ENCODE data around the gene LSAMP.

LSAMP gene

GRCh38 chr3:115999613-116000012 lies 445.7 kb downstream of the LSAMP start:
- DNase-seq: no peak

- DNase-seq: no peak
These were observed 446.2 kb downstream of the LSAMP start for GRCh38 chr3:115999001-115999585.

GRCh38 chr3:115996420-115997108 lies 448.7 kb downstream of the LSAMP start:
- no peak for DNase-seq

GRCh38 chr3:115990669-115991068 lies 454.6 kb downstream of the LSAMP start:
- DNase-seq: no peak

GRCh38 chr3:115989684-115990421 lies 455.4 kb downstream of the LSAMP start:
- DNase-seq: no peak

GRCh38 chr3:115986555-115987207 lies 458.6 kb downstream of the LSAMP start:
- DNase-seq: peak; percentile 6

- no peak for DNase-seq
These were observed 462.7 kb downstream of the LSAMP start for GRCh38 chr3:115982629-115983028.

- DNase-seq: no peak
These were observed 463.2 kb downstream of the LSAMP start for GRCh38 chr3:115982108-115982507.

GRCh38 chr3:115980709-115981108 lies 464.6 kb downstream of the LSAMP start:
- no peak for DNase-seq

GRCh38 chr3:115977866-115978265 lies 467.4 kb downstream of the LSAMP start:
- no peak for DNase-seq

GRCh38 chr3:115975796-115976195 lies 469.5 kb downstream of the LSAMP start:
- no peak for DNase-seq

GRCh38 chr3:115975353-115975752 lies 469.9 kb downstream of the LSAMP start:
- no peak for DNase-seq

GRCh38 chr3:115974940-115975339 lies 470.3 kb downstream of the LSAMP start:
- DNase-seq: no peak

- no peak for DNase-seq
These were observed 476.4 kb downstream of the LSAMP start for GRCh38 chr3:115968871-115969270.

- no peak for DNase-seq
These were observed 483.9 kb downstream of the LSAMP start for GRCh38 chr3:115961380-115961779.

GRCh38 chr3:115960799-115961198 lies 484.5 kb downstream of the LSAMP start:
- DNase-seq: no peak

GRCh38 chr3:115958526-115958925 lies 486.8 kb downstream of the LSAMP start:
- DNase-seq: no peak

- DNase-seq: no peak
These were observed 498.0 kb downstream of the LSAMP start for GRCh38 chr3:115947325-115947724.

- no peak for DNase-seq
These were observed 501.7 kb downstream of the LSAMP start for GRCh38 chr3:115943579-115943978.

- DNase-seq: no peak
These were observed 508.2 kb downstream of the LSAMP start for GRCh38 chr3:115937054-115937453.

GRCh38 chr3:115932807-115933206 lies 512.5 kb downstream of the LSAMP start:
- DNase-seq: no peak

- DNase-seq: no peak
These were observed 513.7 kb downstream of the LSAMP start for GRCh38 chr3:115931581-115931980.

GRCh38 chr3:115930922-115931321 lies 514.4 kb downstream of the LSAMP start:
- no peak for DNase-seq

- no peak for DNase-seq
These were observed 515.1 kb downstream of the LSAMP start for GRCh38 chr3:115930168-115930567.
